GM12874 (cell line): ENCODE data around the gene TANGO6.

ENCODE experiments used
- TF ChIP-seq, protein P1 (sequence below): IDR thresholded peaks from 2 replicates; pipeline ENCODE4 v1.5.1; 2011; ENCODE audit warnings: low read depth, mild to moderate bottlenecking, control low read depth, low read length, moderate library complexity; ENCODE audit not compliant: insufficient read depth

TANGO6 gene

DNA sequence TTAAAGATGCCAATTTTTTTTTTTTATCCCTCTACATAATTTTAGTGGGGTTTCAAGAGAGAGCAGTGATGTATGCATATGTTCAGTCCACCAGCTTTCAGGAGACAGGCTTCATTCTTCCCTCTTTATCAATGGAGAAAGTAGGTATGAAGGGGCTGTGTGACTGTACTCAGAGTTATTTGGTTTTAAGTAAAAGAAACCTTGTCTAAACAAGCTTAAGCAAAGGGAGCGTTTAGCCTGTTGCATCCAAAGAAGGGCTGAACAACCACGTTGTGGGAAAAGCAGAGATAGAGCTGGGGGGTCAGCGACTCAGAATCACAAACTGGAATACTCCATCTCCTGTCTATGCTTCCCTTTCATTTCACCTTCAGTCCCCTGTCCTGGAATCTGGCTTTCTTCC is 211.7 kb downstream of the TANGO6 start:
- TF ChIP-seq, protein P1, sequence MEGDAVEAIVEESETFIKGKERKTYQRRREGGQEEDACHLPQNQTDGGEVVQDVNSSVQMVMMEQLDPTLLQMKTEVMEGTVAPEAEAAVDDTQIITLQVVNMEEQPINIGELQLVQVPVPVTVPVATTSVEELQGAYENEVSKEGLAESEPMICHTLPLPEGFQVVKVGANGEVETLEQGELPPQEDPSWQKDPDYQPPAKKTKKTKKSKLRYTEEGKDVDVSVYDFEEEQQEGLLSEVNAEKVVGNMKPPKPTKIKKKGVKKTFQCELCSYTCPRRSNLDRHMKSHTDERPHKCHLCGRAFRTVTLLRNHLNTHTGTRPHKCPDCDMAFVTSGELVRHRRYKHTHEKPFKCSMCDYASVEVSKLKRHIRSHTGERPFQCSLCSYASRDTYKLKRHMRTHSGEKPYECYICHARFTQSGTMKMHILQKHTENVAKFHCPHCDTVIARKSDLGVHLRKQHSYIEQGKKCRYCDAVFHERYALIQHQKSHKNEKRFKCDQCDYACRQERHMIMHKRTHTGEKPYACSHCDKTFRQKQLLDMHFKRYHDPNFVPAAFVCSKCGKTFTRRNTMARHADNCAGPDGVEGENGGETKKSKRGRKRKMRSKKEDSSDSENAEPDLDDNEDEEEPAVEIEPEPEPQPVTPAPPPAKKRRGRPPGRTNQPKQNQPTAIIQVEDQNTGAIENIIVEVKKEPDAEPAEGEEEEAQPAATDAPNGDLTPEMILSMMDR, result no peak

DNA sequence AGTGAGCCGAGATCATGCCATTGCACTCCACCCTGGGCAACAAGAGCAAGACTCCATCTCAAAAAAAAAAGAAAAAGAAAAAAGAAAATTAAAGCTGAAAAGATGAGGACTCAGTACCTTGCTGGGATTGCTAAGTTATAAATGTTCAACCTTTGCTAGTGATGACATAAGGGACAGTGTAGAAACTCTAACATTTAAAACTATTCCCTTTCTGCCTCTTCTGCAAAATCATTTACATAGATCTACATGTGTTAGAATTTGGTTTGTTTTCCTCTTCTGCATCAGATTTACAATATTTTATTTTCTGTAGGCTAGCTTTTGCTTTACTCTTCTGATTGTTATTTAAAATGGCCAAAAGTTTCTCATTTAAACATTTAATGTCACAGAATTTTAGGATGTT is 212.6 kb downstream of the TANGO6 start:
- TF ChIP-seq, protein P1, result no peak

DNA sequence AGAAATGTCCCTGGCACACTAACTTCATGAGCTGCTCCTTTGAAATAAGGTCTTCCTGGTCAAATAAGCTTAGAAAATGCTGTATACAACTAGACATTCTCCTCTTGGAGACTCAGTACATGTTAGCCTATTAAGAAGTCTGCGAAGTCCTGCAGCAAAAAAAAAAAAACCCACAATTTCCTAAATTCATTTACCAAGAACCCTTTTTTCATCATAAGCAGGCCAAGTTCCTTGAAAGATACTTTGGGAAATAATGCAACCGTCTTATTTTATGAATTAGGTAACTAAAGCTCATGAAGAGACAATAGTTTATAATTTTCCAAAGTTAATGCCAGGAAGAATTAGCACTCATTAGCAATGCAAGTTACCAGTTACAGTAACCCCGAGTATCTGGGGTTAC is 213.1 kb downstream of the TANGO6 start:
- TF ChIP-seq, protein P1, result no peak

DNA sequence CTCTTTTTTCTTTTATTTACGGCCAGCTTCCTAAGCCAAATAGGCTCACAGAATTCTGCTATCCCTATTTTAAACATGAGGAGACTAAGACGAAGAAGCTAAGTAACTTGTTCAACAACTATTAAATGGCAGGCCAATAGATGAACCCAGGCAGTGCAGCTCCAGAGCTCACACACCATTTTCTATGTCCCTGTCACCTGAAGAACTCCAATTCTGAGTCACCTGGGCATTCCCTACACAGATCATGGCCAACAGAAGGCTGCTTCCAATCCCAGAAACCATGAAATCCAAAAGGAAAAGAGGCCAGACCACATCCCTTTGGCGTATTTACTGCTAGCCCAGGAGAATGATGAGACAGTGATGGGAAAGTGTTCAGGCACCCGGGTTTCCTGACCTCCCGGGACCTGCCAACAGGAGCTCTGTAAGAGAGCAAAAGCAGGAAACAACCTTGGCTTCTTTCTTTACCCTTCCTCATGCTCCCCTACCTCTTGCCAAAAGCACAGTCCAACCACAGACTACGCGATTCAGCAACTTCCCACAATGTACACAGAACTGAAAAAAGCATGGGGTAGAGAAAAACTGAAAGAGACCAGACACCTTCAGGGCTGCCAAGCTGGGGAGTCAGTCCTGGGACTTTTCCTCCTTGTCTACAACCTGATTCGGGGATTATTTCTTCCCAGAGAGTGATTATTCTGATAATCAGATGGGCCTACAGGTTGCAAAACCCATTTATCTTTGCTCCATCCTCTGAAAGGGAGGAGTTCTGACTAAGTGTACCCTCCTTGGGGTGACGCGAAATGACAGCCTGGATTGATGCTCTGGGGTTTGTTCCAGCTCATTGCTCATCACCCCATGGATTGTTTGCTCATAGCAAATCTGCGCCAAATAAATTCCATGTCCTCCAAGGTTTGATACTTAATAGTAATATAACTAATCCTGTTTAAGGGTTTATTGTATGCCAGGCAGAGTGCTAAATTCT is 214.4 kb downstream of the TANGO6 start:
- TF ChIP-seq, protein P1, result no peak

DNA sequence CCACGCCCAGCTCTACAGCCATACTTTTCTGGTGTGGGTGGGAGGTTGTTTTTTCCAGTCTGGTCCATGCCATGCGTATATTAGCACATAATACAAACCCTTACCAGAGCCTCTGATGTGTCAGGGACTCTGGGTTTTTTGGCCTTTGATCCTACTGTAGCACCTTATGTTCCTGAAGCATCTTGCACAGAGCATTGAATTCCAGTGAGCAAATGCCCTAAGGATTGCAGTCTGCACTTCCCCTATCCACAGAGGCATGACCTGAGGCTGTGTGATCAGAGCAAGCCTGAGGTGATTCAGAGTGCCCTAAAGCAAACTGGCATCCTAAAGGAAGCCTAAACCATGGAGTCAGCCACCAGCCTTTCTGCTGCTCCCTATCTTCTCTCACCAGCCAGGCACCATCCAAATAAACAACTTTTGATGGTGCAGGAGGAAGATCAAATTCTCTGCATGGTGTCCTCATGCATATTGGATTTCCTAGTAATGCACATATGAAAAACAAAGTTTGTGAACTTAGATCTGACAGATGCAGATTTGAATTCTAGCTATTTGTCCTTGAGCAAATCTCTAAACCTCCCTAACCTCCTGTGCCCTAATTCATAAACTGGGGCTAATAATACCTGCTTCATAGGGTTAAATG is 220.9 kb downstream of the TANGO6 start:
- TF ChIP-seq, protein P1, result no peak

DNA sequence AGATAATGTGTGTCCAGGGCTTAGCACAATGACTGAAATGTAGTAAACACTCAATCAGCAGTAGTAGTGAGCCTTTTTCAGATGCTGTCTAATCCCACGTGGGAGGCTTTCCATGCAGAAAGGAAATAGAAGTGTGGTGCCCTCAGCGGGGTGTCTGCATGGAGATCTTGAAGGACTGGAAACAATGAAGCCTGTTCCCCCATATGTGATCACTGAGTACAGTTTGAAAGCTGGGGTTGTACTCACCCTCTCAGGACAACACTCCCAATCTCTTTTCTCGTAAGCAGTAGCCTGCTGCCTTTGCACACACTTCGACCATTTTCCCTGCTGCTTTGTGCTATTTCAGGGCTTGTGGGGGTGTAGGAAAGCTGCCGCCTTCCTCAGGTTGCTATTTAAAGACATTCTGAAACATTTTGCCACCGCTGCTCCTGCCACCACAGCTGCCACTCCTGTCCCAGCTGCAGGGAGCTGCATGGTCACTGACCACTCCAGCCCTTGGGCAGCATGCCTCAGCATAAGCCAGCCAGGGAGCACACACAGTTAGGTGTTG is 221.5 kb downstream of the TANGO6 start:
- TF ChIP-seq, protein P1, result no peak

DNA sequence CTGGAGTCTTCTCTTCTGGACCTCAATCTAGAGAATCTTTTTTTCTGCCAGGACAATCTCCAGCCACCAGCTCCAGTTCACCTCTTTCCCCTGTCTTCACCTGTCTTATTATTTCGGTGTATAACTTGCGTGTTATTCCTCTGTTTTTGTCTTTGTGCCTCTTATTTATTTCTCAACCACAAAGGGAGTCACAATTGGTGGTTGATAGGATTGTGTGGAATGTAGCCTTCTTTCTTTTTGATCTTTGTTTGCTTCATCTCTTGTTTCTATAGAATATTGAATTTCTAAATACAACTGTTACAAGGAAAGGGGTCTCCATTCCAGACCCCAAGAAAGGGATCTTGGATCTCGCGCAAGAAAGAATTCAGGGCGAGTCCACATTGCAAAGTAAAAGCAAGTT is 226.2 kb downstream of the TANGO6 start:
- TF ChIP-seq, protein P1, result no peak
